Measurements from ENCODE around the gene BSCL2. TPM values are rescaled to one million over a fixed set of nuclear protein-coding genes. Genes with fewer than 3 reads are reported as not detected.

The BSCL2 gene
- total and polyA plus RNA-seq, 4 donors, result 15.1 to 40.0 (median 28.7) TPM

- DNase-seq (ENCODE audit: low spot score), result no peak
- Histone ChIP-seq H3K36me3 (ENCODE audit: control insufficient read depth in 4 of 4, insufficient read depth in 3 of 4, low read depth in 1 of 4, low read length in 3 of 4) (peaks cover 0 to 12% (median 4%) of the 10 kb centered on the region in 4 donors), H3K4me3 (ENCODE audit: low read depth in 1 of 3, low read length in 3 of 3) (no peak overlapping the region), H3K27ac (ENCODE audit: low read depth in 1 of 2, low read length in 2 of 2) (no peak overlapping the region), H3K9ac (ENCODE audit: low read depth in 1 of 2, low read length in 2 of 2) (no peak overlapping the region), H3K4me1 (ENCODE audit: control insufficient read depth in 4 of 4, insufficient read depth in 4 of 4, low read length in 3 of 4) (peaks cover 6 to 44% (median 38%) of the 10 kb centered on the region in 4 donors), H3K9me3 (ENCODE audit: control insufficient read depth in 4 of 4, low read length in 3 of 4) (no peaks in the 10 kb centered on the region), H3K27me3 (ENCODE audit: control insufficient read depth in 4 of 4, insufficient read depth in 4 of 4, low read length in 3 of 4) (no peaks in the 10 kb centered on the region)
- WGBS, result 96% methylated on average over 24 of the region's 24 CpGs
- TF ChIP-seq CTCF (IDR thresholded peaks at IDR 0.05; ENCODE audit: low read depth, low read length, missing input control) (no peak), RAD21 (IDR thresholded peaks at IDR 0.05) (no peak), GABPA (IDR thresholded peaks at IDR 0.05 in 1 of 2, conservative IDR thresholded peaks at IDR 0.05 in 1 of 2) (no peak), ZBTB33 (IDR thresholded peaks at IDR 0.05) (no peak), FOXA1 (IDR thresholded peaks at IDR 0.05) (no peak), MAX (IDR thresholded peaks at IDR 0.05) (no peak), REST (IDR thresholded peaks at IDR 0.05) (no peak)
These were observed 58.8 kb downstream of the BSCL2 start for GRCh38 chr11:62648185-62648966.

GRCh38 chr11:62647609-62648005, 59.6 kb downstream of the BSCL2 start:
- H3K4me1 ChIP-seq (ENCODE audit: control insufficient read depth in 4 of 4, insufficient read depth in 4 of 4, low read length in 3 of 4), result peaks cover 6 to 42% (median 37%) of the 10 kb centered on the region in 4 donors
- no peaks in the 10 kb centered on the region for H3K9me3 ChIP-seq (ENCODE audit: control insufficient read depth in 4 of 4, low read length in 3 of 4)
- H3K4me3 ChIP-seq (ENCODE audit: low read depth in 1 of 3, low read length in 3 of 3), result no peak overlapping the region
- H3K27ac ChIP-seq (ENCODE audit: low read depth in 1 of 2, low read length in 2 of 2), result peak overlapping the region in 1 of 2 donors; percentile 64
- WGBS, result 72% methylated on average over 6 of the region's 6 CpGs
- H3K36me3 ChIP-seq (ENCODE audit: control insufficient read depth in 4 of 4, insufficient read depth in 3 of 4, low read depth in 1 of 4, low read length in 3 of 4), result peaks cover 0 to 14% (median 6%) of the 10 kb centered on the region in 4 donors
- no peak for DNase-seq (ENCODE audit: low spot score)
- no peak overlapping the region for H3K9ac ChIP-seq (ENCODE audit: low read depth in 1 of 2, low read length in 2 of 2)
- no peaks in the 10 kb centered on the region for H3K27me3 ChIP-seq (ENCODE audit: control insufficient read depth in 4 of 4, insufficient read depth in 4 of 4, low read length in 3 of 4)
- TF ChIP-seq JUND (IDR thresholded peaks at IDR 0.05), result no peak
- no peak for TF ChIP-seq HNF4A (conservative IDR thresholded peaks at IDR 0.05)
- TF ChIP-seq GABPA (IDR thresholded peaks at IDR 0.05 in 1 of 2, conservative IDR thresholded peaks at IDR 0.05 in 1 of 2), result no peak
- no peak for TF ChIP-seq HNF4G (IDR thresholded peaks at IDR 0.05)
- no peak for TF ChIP-seq ZBTB33 (IDR thresholded peaks at IDR 0.05)
- TF ChIP-seq EGR1 (IDR thresholded peaks at IDR 0.05; ENCODE audit: low read depth in 2 of 2), result no peak
- TF ChIP-seq TAF1 (conservative IDR thresholded peaks at IDR 0.05), result no peak
- no peak for TF ChIP-seq REST (IDR thresholded peaks at IDR 0.05)
- no peak for TF ChIP-seq FOXA1 (IDR thresholded peaks at IDR 0.05)
- TF ChIP-seq SP1 (IDR thresholded peaks at IDR 0.05), result no peak
- no peak for TF ChIP-seq RAD21 (IDR thresholded peaks at IDR 0.05)
- TF ChIP-seq CTCF (IDR thresholded peaks at IDR 0.05; ENCODE audit: low read depth, low read length, missing input control), result no peak

Data from liver (tissue), 9 donors.